Measurements from ENCODE around the gene SATB1.

The SATB1 gene

DNA sequence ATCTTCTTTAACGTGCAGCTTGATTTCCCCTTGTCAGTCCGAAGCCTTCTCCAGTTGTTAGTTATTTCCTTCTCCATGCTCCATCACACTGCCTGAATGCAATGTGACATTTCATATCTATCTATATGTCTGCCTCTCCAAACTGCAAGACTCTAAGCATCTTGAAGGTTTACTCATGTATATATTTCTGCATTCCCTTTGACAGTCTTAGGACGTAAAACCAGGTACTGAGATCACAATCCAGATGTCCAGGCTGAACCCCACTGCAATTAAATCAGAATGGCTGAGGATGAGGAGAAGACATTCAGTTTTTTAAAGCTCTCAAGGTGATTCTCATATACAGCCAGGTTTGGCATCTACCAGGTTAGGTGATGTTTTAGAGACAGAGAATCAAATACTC is 6.1 kb upstream of the SATB1 start:
- DNase-seq (ENCODE audit: low read depth, low spot score): no peak

GRCh38 chr3:18428991-18429745 is 4.0 kb upstream of the SATB1 start:
- no peak for DNase-seq (ENCODE audit: low read depth, low spot score)

DNA sequence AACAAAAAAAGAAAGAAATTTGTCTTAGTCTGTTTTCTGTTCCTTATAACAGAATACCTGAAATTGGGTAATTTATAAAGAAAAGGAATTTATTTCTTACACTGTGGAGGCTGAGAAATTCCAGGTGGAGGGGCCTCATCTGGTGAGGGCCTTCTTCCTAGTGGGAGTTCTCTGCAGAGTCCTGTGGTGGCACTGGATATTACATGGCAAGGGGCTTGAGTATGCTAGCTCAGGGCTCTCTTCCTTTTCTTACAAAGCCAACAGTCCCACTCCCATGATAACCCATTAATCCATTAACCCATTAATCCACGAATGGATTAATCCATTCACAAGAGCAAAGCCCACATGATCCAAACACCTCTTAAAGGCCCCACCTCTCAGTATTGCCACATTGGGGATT is 2.9 kb upstream of the SATB1 start:
- no peak for DNase-seq (ENCODE audit: low read depth, low spot score)

GRCh38 chr3:18426597-18427193 is 1.6 kb upstream of the SATB1 start:
- no peak for DNase-seq (ENCODE audit: low read depth, low spot score)

GRCh38 chr3:18425641-18426257 is 610 bp upstream of the SATB1 start:
- peak; percentile 31 for DNase-seq (ENCODE audit: low read depth, low spot score)

DNA sequence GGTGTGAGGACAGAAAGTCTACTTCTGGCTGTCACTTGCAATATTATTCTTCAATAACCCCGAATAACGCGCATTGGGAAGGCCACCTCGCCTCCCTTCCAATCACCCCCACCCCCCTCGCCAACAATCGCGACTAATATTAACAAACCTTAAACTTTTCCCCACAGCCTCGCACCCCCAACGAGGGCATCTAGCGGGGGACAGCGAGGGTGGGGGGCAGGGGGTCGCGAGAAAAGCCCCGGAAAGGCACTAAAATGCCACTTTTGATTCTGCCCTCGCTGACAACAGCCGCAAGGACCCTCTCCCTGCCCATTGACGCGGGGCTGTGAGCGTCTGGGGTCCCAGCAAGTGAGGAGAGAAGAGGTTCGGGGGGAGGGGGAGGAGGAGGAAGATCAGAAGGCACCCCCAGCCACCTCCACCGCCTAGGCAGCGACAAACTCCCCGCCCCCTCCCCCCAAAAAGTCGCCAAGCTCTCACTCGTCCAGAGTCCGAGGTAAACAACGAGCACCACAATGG is 868 bp downstream of the SATB1 start:
- DNase-seq (ENCODE audit: low read depth, low spot score): no peak

DNA sequence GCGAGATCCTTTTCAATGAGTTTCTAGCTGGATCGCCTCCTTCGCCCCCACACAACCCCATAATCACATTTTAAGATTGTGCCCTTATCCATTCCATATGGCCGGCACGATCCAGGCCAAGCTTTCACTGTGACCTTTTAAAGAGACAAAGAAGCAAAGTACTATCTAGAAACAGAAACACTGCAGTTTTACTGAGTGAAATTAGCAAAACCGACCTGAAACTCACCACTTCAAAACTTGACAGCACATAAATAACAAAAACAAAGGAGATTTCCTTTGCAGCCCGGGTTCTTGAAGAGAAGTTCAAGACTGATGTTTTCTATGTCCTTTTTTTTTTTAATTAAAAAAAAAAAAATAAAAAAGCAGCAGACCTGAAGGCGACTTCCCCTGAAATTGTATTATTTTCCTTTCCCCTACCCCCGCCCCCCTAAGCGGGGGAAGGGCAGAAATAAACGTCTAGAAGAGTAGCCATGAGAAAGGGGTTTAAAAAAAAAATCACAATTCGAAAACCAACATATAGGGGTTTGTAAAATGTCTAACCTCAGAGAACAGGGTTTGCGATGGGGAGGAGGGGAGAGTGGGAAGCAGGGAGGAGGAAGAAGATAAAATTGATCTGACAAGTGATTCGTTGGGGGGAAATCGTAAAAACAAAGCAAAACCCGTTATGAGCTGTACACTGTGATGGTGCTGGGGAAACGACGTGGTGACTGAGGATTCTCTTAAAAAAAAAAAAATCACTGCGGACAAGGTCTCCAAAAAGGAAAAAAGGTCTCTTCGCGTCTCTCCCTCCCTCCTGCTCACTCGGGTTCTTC is 1.5 kb downstream of the SATB1 start:
- no peak for DNase-seq (ENCODE audit: low read depth, low spot score)

GRCh38 chr3:18422972-18423371 is 2.2 kb downstream of the SATB1 start:
- no peak for DNase-seq (ENCODE audit: low read depth, low spot score)

GRCh38 chr3:18420555-18420954 is 4.6 kb downstream of the SATB1 start:
- no peak for DNase-seq (ENCODE audit: low read depth, low spot score)

DNA sequence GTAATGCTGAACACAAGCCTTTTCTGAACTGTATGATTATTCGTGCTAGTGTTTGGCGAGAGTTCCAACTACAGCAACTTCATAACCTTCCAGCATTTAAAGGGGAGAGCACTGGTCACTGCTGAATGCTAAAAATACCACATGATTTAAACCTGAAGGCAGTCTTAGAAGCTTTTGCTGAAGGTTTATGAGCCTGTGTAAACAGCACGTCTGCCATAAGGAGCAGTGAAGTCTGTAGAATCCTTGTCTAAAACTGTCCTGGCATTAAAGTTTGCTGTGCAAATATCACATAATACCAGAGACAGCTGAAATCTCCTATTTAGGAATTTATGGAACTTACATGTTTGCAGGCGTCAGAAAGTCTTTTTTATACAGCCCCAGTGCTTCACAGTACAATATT is 5.9 kb downstream of the SATB1 start:
- no peak for DNase-seq (ENCODE audit: low read depth, low spot score)

- no peak for DNase-seq (ENCODE audit: low read depth, low spot score)
Measured at GRCh38 chr3:18417904-18418572, 7.1 kb downstream of the SATB1 start.

GRCh38 chr3:18416332-18416731 is 8.8 kb downstream of the SATB1 start:
- DNase-seq (ENCODE audit: low read depth, low spot score): no peak

DNA sequence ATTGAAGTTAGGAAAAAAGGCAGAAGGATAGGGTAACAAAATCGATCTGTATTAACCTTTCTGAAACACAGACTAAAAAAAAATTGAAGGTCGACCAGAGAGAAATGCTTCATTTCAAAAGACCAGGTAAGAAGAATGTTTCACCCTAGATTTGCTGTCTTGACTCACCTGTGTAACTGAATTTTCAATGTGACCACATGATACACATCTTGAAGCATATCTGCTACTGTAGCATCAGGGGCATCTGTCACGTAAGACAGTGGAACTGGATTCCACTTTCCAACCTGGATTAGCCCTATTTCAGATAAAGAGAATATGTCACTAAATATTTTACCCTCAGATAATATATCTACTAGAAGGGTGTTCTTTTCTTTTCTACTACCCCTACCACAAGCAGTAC is 9.3 kb downstream of the SATB1 start:
- DNase-seq (ENCODE audit: low read depth, low spot score): no peak

- DNase-seq (ENCODE audit: low read depth, low spot score): no peak
Measured at GRCh38 chr3:18415167-18415566, 10.0 kb downstream of the SATB1 start.

DNA sequence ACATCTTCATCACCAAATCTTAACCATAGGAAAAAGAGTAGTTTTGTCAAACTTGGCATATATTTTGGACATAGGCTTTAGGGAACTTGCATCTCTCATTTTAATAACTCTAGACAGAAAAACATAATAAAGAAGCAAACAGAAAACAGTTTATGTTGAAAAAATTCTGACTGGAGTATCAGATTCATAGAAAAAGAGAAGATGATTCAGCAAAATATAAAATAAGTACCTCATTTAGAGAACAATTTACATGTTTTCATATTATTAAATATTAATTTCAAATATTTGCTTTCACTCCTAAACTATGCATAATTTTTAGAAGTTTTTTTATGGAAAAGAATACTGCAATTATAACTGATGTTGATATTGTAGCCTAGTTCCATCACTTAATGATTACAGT is 12.5 kb downstream of the SATB1 start:
- DNase-seq (ENCODE audit: low read depth, low spot score): no peak

DNA sequence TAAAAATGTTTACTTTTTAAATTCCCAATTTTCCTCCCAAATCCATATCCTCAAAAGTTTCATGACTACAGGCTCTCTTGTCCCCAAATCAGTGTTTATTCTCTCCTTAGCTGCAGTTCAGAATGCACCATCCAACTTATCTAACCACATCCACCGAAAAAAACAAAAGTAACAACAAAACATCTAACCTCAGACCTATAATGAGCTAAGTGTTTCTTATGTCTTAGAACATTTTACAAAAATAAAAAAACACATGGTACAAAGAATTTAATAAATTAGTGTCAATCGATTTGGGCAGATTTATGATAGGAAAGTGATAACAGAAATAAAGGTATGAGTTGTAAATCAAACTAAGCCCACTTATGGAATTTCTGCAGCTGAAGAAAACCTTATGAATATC is 13.6 kb downstream of the SATB1 start:
- no peak for DNase-seq (ENCODE audit: low read depth, low spot score)

- DNase-seq (ENCODE audit: low read depth, low spot score): no peak
Measured at GRCh38 chr3:18410205-18410604, 14.9 kb downstream of the SATB1 start.

- no peak for DNase-seq (ENCODE audit: low read depth, low spot score)
Measured at GRCh38 chr3:18409266-18409665, 15.9 kb downstream of the SATB1 start.

DNA sequence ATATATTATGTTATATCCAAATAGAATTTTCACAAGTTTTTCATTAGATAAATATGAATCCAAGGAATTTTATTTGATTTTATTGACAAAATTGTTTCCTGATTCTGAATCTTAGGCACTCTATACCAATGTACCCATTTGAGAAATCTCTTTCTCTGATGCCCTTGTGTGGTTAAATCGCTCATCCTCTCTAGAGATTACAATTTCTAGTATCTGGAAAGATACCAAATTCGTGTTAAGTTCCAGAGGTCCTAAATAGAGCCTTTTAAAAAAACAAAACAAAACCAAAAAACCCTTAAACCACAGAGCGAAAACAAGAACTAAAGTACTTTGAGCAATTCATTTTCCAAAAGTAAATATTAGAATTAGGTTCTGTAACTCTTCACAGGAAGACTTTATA is 20.0 kb downstream of the SATB1 start:
- no peak for DNase-seq (ENCODE audit: low read depth, low spot score)

DNA sequence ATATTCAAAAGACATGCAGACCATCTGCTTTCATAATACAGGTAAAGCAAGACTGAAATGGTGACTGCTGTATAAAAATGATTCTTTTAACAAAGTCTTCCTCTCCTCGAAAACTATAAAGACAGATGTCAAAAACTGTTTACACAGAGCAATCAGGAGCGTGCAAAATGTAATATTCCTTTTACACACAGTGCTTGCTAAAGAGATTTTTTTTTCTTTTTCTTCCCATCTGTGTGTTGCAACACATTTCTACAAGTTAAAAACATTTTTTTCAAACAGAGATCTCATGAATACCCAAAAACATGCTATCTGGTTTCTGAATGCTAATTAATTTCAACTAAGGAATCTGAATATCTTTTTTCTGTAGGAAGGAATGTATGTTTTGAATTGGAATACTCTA is 22.1 kb downstream of the SATB1 start:
- DNase-seq (ENCODE audit: low read depth, low spot score): no peak

DNA sequence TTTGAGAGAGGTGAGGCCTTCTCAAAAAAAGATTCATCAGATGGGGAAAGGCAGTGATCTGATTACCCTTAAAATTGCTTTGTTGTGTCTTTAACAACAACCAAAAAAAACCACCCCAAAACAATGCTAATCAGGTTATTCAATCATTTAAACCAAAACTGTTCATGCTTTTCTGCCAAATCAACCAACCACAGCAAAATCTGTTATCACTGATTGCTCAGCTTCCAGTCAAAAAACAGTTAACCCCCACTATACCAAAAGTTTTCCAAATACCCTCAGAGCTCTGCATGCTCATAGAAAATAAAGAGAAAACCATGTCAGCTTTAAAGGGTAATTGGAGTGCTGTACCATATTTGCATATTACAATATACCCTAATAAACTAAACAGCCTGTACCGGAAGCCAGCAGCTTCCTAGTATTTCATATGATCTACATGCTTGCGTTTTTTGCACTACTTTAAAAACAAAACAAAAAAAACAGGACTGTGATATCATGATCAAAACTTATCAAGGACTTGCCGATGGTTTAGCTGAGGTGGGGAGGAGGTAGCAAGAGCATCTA is 22.8 kb downstream of the SATB1 start:
- no peak for DNase-seq (ENCODE audit: low read depth, low spot score)

Data from activated CD4-positive, CD25-positive, alpha-beta regulatory T cell treated with anti-CD3 and anti-CD28 coated beads, Interleukin-2, amount 50 U/mL, for 16 hours (primary cell).